Measurements from ENCODE around the gene RARA.
A peak's percentile ranks its signal among the peaks of the same experiment; 100 is the strongest.

The RARA gene

GRCh38 chr17:40346765-40347158 lies 37.8 kb downstream of the RARA start:
- DNase-seq: no peak

- no peak for DNase-seq
These were observed 38.5 kb downstream of the RARA start for GRCh38 chr17:40347319-40348135.

GRCh38 chr17:40348136-40348504 lies 39.1 kb downstream of the RARA start:
- no peak for DNase-seq

- DNase-seq: no peak
These were observed 39.8 kb downstream of the RARA start for GRCh38 chr17:40348562-40349476.

- no peak for DNase-seq
These were observed 40.5 kb downstream of the RARA start for GRCh38 chr17:40349477-40349894.

GRCh38 chr17:40349895-40350688 lies 41.1 kb downstream of the RARA start:
- DNase-seq: no peak

GRCh38 chr17:40350689-40351358 lies 41.8 kb downstream of the RARA start:
- DNase-seq: no peak

- no peak for DNase-seq
These were observed 42.6 kb downstream of the RARA start for GRCh38 chr17:40351359-40352236.

- DNase-seq: no peak
These were observed 43.3 kb downstream of the RARA start for GRCh38 chr17:40352237-40352778.

- DNase-seq: no peak
These were observed 43.9 kb downstream of the RARA start for GRCh38 chr17:40352779-40353394.

GRCh38 chr17:40354221-40355122 lies 45.5 kb downstream of the RARA start:
- DNase-seq: no peak

GRCh38 chr17:40355123-40355803 lies 46.3 kb downstream of the RARA start:
- peak; percentile 90 for DNase-seq

- no peak for DNase-seq
These were observed 47.1 kb downstream of the RARA start for GRCh38 chr17:40355804-40356758.

- DNase-seq: no peak
These were observed 48.3 kb downstream of the RARA start for GRCh38 chr17:40356990-40357881.

GRCh38 chr17:40358323-40359038 lies 49.5 kb downstream of the RARA start:
- DNase-seq: peak; percentile 92 to 94

GRCh38 chr17:40360091-40360490 lies 51.1 kb downstream of the RARA start:
- no peak for DNase-seq

Measured in activated T-cell treated with anti-CD3 and anti-CD28 coated beads, Interleukin-2, amount 50 U/mL, for 48 hours (primary cell).